Amniotic stem cell (primary cell): ENCODE data around the gene HPSE2.

Source experiments
- DNase-seq: peaks from one replicate; lab custom pipeline; 2025; lab: John Stamatoyannopoulos, UW

HPSE2 gene

DNA sequence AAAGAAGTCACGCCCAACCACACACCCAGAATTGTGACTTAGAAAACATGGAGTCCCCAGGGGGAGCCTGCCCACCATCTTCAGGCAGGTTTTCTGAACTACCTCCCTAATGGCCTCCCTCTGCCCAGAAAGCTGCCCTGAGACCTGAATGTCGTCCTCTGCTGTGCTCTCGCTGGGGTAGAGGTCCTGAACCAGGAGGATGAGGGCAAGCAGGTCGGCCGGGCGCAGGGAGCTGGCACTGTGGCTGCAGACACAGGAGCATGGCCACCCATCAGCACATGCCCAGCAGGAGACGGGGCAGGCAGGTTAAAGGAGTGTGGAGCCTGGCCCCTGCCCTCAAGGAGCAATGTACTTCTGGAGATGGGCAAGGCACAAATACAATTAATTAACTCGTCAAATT is 805.2 kb downstream of the HPSE2 start:
- no peak for DNase-seq

DNA sequence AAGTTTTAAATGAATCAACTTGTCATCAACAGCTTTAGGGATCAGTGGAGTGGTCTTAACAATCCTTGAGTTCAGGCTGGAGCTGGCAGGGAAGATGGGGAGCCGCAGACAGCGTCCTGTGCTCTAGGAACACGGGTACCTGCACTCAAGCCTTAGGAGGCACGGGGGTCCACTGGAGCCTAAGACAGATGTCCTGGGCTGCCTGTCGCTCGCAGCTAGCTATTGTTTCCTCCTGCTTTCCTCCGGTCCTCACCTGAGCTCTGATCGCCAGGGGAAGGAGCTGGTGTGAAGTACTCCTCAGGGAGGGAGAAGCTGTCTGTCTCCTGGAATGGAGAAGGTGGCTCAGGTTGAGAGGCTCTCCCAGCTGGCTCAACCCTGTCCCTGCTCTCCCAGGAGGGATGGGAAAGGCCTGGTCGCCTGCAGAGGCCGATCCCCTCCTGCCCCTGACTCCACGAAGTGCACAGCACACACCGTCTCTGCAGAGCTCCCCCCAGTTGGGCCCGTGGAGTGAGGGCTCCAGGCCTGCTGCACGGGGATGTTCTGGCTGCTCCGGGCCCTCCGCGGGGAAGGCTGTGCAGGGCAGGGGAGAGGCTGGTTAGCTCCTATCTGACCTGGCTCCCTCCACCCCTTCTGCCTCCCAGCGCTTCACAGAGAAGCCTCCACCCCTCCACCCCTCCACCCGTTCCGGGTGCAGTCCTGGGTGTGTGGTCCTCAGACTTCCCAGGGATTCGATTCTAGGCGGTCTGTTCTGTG is 806.2 kb downstream of the HPSE2 start:
- no peak for DNase-seq

DNA sequence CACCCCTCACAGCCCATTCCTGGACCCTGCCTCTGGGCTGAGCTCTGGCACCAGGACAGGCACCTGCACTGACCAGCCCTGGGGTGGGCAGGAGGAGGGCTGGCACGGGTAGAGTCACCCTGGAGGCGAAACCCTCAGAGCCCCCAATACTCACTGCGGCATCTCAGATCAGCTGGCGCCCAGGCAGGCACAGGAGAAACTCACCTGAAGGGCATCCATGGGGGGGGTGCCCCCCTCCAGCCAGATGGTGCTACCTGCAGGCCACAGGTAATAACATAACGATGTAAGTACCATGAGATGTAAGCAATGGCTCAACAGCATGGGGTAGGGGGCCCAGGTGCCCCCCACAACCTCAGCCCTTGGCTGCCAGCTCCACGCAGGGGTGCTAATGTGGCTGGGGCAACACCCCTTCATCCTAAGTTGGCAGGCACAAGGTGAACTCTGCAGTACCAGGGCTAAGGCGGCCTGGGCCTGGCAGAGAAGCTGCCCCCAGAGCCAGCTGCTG is 808.6 kb downstream of the HPSE2 start:
- no peak for DNase-seq

DNA sequence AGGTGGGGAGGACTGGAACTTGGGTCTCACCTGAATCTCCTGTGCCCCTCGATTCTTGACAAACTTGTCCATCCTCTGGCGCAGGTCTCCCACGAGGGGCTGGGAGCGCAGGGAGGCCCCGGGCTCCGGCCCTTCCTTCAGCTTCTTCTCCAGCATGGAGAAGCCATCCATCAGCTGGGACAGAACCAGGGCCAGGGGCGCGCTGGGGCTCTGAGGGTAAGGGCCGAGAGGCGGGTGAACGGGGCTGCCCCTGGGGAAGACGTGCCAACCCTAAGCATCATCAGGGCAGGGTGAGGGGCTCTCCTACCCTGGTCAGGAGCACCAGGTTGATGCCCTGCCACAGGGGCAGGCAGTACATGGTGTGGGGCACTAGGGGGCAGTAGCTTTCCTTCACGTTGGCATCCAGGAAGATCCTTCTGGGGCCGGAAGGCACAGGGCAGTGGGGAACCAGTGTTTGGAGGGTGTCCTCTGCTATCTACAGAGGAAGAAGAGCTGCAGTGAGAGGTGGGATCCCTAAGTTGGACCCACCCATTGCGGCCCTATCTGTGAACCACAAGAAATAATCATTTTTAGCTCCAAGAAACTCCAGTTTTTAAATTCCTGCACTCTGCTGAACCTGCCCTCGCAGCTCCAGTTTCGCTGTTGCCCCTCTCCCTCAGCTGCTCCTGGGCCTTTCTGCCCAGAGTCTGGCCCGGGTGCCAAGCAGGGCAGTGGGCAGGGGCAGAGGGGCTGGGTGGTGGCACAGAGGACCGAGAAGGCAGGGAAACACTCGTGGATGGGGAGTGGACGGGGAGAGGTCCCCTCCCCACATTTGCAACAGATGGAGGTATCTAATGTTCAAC is 809.9 kb downstream of the HPSE2 start:
- no peak for DNase-seq

DNA sequence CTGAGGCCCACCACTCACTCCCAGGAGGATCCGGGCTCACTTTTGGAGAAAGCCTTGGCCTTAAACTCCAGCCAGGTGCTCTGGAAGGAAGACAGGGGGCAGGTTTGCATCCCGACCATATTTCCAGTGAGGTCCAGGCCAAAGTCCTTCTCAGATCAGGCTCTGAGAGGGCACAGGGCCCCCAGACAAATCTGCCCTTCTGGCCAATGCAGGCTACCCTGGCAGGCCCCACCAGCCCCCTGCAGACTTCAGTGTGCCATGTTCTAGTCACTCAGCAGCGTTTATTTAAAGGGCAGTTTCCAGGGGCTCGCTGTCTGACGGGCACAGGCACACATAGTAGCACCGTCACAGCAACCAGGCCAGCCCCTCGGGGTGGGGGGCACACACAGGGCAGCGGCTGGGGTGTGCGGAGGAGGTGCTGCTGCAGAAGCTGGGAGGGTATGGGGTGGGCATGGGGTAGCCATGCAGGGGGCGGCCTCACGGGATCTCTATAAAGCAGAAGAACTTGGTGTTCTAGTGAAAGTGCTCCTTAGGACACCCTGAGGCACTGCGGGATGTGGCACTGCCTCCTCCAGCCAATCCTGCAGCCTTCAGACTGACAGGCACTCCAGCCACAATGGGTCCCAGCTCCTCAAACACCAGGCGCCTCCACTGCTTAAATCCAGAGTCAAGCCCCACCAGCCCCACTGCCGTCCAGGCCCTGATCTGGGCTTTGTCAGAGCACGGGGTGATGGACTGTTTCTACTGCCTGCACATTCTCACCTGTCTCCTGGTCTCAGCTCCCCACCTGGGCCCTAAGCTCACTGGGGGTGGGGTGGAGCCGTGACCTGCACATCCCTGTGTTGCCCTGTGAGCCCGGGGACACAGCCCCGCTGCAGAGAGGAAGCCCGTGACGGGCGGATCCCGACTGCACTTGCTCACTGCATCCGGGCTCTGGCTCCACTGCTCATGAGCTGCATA is 811.1 kb downstream of the HPSE2 start:
- no peak for DNase-seq

DNA sequence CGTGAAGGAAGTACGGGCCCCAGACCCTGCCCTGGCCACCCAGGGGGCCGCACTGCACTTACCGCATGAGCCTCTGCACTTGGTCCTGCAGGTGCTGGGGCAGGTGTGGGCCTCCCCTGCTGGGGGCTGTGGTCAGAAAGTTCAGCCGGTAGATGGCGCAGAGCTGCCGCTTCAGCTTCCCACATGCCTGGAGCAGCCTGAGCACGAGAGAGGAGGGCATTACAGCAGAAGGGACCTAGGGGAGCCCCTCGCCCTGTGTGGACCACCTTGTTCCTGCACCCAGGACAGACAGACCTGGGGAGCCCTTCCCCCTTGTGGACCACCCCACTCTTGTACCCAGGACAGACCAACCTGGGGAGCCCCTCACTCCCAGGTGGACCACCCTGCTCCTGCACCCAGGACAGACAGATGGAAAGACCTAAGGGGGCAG is 811.9 kb downstream of the HPSE2 start:
- DNase-seq: no peak

DNA sequence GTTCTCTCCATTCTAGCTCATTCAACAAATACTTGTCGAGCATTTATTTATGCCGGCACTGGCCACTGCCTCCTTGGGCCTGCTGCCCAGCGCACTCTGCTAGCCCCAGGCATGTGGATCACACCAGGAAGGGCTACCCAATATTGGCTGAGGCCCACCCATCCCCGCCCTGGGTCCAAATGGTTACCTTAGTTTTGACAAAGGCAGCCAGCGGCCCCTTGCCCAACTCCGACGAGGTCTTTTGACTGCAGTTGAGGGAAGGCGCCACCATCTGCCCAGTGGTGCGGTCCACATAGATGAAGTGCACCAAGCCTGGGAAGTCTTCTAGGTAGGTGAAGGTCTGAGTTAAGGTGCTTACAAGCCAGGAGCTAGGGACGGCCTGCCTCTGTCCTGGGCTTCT is 813.5 kb downstream of the HPSE2 start:
- DNase-seq: no peak

DNA sequence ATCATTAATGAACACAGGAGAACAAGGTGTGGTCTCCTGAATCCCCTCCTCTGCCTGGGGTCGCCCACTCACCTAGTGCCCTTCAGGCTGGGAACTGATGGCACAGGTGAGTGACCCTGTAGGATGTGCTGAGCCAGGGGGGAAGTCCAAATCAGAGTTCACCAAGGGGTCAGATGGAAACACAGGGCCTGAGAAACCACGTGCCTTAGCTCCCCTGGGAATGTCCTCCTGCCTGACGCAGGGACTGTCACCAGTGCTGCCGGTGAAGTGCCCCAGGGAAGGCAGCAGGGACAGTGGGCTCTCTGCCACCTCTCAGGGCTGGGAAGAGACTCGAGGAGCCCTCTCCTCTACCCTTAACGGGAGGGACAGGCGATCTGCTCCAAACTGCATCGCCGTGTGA is 814.9 kb downstream of the HPSE2 start:
- no peak for DNase-seq

DNA sequence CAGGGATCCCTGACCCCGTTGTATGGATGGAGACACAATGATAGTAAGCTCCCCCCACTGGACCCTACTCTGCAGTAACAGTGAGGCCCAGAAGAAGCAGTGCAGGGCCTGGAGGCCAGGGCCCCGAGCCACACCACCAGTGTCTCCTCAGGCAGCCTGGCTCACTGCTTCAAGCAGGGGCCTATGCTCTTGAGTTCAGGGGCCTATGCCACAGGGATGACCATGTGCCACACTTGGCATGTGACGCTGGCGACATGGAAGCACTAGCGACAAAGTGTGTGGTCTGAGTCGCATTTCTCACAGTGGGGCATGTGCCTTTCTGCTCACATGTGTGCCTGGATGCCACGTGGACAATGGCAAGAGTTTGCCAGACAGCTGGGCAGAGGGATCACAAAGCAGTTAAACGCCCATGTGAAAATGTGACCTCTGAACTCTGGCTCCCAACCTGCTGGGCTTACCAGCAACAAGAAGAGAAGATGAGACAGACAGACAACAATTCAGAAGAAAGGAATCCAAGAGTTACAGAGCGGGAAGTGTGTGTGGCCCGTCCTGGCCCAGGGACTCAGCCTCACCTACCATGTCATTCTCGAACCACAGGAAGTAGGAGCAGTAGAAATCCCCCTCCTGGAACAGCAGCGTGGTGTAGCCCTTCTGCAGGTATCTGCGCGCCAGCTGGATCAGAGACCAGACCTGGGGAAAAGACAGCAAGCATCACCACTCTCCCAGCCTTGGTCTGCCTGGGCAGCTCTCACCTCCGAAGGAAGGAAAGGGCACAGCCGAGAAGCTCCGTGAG is 816.0 kb downstream of the HPSE2 start:
- DNase-seq: no peak

DNA sequence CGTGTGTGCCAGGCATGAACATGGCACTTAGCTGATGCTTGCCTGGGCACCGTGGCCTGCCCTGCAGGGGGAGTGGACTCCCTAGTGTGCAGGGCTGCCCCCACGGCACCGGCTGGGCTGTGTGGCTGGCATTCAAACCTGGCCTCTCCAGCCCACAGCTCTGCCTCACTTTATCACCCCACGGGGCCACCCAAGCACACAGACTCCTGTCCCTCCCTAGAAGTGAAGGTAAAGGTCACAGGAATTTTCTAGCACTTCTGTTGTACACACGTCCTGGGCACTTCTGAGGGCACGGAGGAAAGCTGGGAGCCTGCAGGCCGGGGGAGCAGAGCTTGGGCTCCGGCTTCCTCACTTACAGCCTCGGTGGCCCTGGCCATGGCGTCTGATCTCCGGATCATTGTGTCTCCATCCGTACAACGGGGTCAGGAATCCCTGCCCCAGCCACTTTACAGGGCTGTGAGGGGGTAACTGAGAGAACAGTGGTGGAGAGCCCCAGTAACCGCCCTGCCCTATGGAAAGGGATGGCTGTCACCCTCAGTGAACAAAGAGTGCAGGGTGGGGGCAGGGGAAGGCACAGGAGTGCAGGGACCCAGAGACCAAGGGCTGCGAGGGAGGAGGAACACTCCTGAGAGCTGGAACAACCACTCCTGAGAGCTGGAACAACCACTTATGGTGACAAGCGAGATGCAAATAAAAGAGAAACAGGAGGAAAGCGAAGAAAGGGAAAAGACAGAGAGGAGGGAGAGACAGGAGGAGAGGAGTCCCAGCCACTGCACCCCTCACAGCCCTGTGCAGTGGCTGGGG is 816.8 kb downstream of the HPSE2 start:
- no peak for DNase-seq

DNA sequence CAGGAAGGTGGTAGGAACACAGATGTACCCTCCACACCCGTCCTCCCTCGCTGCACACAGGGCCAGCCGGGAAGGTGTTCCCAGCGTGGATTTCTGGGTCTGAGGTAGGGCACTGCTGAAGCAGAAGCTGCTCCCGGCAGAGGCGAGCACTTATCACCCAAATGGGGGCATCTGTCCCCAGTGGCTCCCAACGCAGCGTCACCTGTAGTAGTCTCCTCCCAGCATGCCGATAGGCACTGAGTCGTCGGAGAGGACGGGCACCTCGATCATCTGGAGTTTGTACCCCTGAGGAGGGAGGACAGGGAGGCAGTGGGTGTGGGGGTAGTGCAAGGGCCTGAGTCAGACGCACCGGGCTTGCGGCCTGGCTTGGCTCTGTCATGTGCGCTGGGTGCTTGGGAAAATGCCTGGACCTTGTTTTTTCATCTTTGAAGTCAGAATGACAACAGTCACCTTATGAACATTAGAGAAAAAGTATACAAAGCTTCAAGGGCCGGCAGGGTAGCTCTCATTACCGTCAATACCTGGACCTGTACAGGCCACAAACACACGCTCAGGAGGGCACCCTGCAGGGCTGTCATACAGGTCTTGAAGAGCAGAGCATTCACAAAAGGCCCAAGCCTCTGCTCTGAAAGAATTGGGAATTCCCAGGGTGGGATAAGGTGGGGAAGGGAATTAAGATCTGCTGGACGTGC is 817.5 kb downstream of the HPSE2 start:
- no peak for DNase-seq

DNA sequence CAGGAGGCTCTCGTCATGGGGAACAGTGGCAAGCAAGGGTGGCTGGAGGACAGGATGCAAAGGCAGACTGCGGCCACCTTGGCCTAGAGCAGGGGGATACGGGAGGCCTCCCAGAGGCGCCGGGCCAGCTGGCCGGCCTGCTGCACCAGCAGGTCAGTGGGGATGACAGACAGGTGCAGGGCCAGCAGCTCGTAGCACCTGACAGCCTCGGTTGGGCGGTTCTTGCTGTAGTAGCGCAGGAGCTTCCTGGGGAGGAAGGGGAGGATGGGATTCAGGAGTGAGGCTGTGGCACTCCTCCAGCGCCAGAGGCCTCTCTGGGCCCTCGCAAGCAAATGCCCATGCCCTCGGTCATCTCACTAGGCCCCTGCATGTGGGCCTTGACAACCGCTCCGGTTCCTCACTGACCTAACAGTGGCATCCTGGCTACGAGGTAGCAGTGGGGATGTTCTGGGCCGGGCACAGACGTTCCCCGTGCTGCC is 818.1 kb downstream of the HPSE2 start:
- DNase-seq: no peak

DNA sequence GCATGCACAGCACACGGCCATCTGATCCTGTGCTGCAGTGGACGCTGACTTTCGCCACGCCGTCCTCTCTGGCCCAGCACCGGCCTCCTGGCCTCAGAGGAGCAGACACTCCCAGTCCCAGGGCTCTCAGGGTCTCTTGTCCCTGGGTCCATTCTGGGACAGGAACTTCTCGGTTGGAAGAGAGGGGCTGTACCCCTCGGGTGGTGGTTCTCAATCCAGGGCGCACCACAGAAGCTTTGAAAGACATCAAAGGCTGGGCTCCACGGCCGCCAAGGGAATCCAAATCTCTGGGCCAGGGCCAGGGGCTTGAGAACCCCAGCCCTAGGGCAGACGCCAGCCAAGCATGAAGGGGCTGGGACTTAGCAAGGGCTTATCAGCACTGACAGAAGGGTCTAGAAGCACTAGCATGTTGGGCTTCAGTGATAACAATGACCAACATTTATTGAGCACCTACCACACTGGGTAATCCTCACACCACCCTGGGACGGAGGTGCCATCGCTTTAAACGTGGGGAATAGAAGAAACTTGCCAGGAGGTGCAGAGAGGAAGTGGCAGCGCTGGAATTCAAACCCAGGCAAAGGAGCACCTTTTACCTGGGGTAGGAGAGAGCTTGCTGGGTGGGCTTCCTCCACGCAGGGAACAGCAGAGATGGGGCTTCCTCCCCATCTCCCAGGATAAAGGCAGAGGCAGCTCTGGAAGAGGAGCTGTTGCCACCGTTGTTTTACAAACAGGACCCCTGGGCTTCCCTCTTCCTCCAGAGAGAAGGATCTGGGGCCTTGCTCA is 818.9 kb downstream of the HPSE2 start:
- DNase-seq: no peak

DNA sequence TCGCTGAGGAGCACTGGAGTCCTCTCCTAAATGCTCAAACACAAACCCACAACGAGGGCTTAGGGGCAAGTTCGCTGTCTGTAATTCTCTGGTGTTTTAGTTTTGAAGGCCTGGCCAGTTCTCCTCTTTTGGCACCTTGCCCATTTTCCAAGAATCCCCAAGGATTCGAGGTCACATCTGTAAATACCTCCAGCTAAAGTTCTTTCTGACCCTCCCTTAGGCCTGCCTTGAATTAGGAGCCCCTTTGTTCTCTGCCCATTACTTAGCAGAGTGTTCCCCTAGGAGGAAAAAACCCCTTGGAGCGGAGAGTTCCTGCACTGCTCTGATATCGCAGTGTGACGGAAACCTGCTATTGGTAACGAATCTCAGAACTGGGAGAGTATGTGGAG is 819.9 kb downstream of the HPSE2 start:
- no peak for DNase-seq

DNA sequence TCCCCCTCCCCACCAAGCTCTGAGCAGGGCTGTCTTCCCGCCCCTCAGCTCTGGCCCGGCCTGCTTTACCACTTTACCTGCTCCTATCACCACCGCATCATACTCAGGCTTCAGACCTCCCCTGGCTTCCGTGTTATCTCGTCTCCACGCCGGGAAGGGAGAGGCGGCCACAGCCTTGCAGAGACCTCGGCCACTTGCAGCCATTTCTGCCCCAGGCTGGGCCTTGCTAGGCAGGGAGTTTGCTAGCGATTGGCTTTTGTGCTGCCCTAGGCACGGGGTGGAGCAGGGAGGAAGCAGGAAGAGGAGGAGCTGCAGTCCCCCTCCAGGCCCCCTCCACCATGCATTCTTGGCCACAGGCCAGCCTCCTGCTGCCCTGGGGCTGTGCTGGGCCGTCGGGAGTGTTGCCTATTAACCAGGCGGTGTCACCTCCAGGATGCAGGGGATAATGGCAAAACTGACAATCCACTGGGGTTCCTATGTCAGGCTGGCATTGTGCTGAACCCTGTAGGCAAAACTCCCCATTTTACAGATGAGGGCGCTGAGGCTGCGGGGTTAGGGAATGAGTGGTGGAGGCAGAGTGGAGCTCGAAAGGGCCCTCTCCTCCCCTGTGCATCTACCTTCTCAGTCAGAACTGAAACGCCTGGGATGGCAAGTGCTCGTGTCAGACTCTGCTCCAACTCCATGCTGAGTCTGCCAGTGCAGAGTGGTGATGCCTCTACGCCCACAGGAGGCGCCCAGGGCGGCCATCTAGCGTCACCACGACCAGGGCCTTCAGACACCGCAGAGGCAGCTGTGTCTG is 820.5 kb downstream of the HPSE2 start, which contains the start of gene PYROXD2:
Gene PYROXD2, minus strand, starts transcription at position 251 of the 799 bp plus-strand sequence. Its CDS starts 47 bp downstream, at position 204.
- DNase-seq: peak; percentile 64

DNA sequence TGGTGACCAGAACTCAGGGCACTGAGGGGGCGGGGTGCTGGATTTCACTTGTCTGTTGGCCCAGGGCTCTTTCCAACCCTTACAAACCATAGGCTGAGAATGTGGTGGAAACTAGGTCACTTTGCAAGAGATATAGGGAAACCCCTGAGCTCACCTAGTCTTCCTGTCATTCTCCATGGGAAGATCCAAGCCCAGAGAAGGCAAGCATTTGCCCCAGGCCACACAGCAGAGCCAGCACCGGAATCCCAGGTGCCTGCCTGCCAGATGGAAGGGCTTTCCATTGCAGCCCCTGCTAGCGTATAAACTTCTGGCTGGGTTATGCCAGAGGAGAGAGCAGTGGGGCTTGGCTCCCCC is 821.1 kb downstream of the HPSE2 start:
- no peak for DNase-seq

DNA sequence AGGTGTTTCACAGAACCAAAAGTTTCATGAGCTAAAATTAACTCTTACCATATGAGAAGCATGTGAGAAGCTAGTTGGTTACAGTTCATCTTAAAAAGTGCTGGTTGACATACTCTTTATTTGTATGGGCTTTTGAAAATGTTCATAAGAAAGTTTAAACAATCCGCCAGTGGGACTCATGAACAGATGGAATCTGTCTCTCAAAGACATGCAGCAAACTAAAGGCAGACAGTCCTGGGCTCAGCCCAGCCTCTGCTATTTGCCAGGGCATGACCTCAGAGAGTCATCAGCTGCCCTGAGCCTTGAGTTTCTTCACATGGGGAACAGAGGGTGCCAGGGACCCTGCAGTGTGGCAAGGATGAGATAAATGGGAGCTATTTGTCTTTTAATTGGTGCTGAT is 823.9 kb downstream of the HPSE2 start:
- DNase-seq: no peak

DNA sequence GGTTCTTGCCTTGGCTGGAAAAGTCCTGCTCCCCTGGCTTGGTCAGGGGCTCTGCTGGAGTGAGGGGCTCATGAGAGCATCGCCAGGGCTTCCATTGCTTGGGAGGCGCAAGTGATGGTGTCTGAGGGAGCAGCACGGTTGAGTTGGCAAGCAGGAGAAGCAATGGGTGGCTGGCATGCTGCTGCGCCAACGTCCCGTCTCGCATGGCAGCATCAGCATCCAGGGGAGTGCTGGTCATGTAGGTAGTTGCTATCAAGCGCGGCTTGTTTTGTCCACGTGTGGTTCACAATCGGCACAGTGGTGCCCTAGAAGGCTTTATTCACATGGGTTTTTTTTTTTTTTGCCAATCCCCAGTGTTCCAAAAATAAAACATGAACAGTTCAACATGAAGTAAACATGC is 824.5 kb downstream of the HPSE2 start:
- DNase-seq: no peak
